H9 (cell line): ENCODE measurements around the gene SLC29A2. TPM values are rescaled to one million over a fixed set of nuclear protein-coding genes. Genes with fewer than 3 reads are reported as not detected.

Experiments used
- DNase-seq: peaks from one replicate; pipeline ENCODE4 v3.0.0-alpha.2; 2017
- H2AFZ ChIP-seq: one replicate; pipeline ENCODE4 v1.6.1; 2013; ENCODE audit warnings: mild to moderate bottlenecking, low read length, control low read depth, moderate library complexity
- H2AK5ac ChIP-seq: 2 replicates; pipeline ENCODE4 v1.6.1; 2013; ENCODE audit warnings: low read length, control low read depth, mixed read lengths; ENCODE audit not compliant: insufficient read length
- H2BK120ac ChIP-seq: one replicate; pipeline ENCODE4 v1.6.1; 2013; ENCODE audit warnings: low read depth, mild to moderate bottlenecking, low read length, control low read depth, inconsistent platforms; ENCODE audit not compliant: poor library complexity, severe bottlenecking
- H2BK12ac ChIP-seq: 2 replicates; pipeline ENCODE4 v1.6.1; 2013; ENCODE audit warnings: low read length, control low read depth, mixed read lengths, low read depth; ENCODE audit not compliant: insufficient read length
- H2BK15ac ChIP-seq: 2 replicates; pipeline ENCODE4 v1.6.1; 2013; ENCODE audit warnings: low read depth, low read length, control low read depth
- H2BK20ac ChIP-seq: one replicate; pipeline ENCODE4 v1.6.1; 2013; ENCODE audit warnings: low read depth, mild to moderate bottlenecking, low read length, control low read depth, inconsistent platforms; ENCODE audit not compliant: poor library complexity, severe bottlenecking
- H2BK5ac ChIP-seq: 2 replicates; pipeline ENCODE4 v1.6.1; 2013; ENCODE audit warnings: low read length, control low read depth, mixed read lengths; ENCODE audit not compliant: insufficient read length
- H3K14ac ChIP-seq: 2 replicates; pipeline ENCODE4 v1.6.1; 2013; ENCODE audit warnings: low read length, control low read depth; ENCODE audit not compliant: insufficient read depth
- H3K18ac ChIP-seq: 2 replicates; pipeline ENCODE4 v1.6.1; 2013; ENCODE audit warnings: low read depth, mild to moderate bottlenecking, mixed read lengths, low read length, control low read depth; ENCODE audit not compliant: insufficient read length
- H3K23ac ChIP-seq: 2 replicates; pipeline ENCODE4 v1.6.1; 2013; ENCODE audit warnings: low read length, control low read depth, mixed read lengths, low read depth; ENCODE audit not compliant: insufficient read length
- H3K23me2 ChIP-seq: 2 replicates; pipeline ENCODE4 v1.6.1; 2013; ENCODE audit warnings: low read depth, mild to moderate bottlenecking, mixed read lengths, low read length, control low read depth; ENCODE audit not compliant: insufficient read length, poor library complexity, severe bottlenecking
- H3K27ac ChIP-seq: 2 replicates; pipeline ENCODE4 v1.5.1; 2013; ENCODE audit warnings: low read length, control low read depth, mixed read lengths, low read depth; ENCODE audit not compliant: insufficient read length
- H3K27me3 ChIP-seq: 2 replicates; pipeline ENCODE4 v1.6.1; 2013; ENCODE audit warnings: low read length, control low read depth, inconsistent platforms; ENCODE audit not compliant: insufficient read depth
- H3K4ac ChIP-seq: 2 replicates; pipeline ENCODE4 v1.6.1; 2013; ENCODE audit warnings: low read depth, mild to moderate bottlenecking, control low read depth, inconsistent platforms, low read length, moderate library complexity
- H3K4me1 ChIP-seq: 2 replicates; pipeline ENCODE4 v1.6.1; 2013; ENCODE audit warnings: low read length, control low read depth, inconsistent platforms; ENCODE audit not compliant: insufficient read depth
- H3K4me2 ChIP-seq: 2 replicates; pipeline ENCODE4 v1.6.1; 2013; ENCODE audit warnings: low read length, control low read depth, mixed read lengths; ENCODE audit not compliant: insufficient read length, insufficient read depth
- H3K56ac ChIP-seq: 2 replicates; pipeline ENCODE4 v1.6.1; 2013; ENCODE audit warnings: low read depth, mild to moderate bottlenecking, mixed read lengths, low read length, control low read depth; ENCODE audit not compliant: insufficient read length
- H3K79me1 ChIP-seq: 2 replicates; pipeline ENCODE4 v1.6.1; 2013; ENCODE audit warnings: low read depth, mild to moderate bottlenecking, moderate library complexity, low read length, control low read depth, inconsistent platforms; ENCODE audit not compliant: insufficient read depth, poor library complexity, severe bottlenecking
- H3K79me2 ChIP-seq: 2 replicates; pipeline ENCODE4 v1.6.1; 2013; ENCODE audit warnings: low read length, control low read depth, inconsistent platforms; ENCODE audit not compliant: insufficient read depth
- H3K9ac ChIP-seq: 2 replicates; pipeline ENCODE4 v1.6.1; 2013; ENCODE audit warnings: low read length, control low read depth, mixed read lengths; ENCODE audit not compliant: insufficient read length; ENCODE audit errors: extremely low read depth
- H3K9me3 ChIP-seq: one replicate; pipeline ENCODE4 v1.6.1; 2013; ENCODE audit warnings: low read depth, low read length, inconsistent platforms; ENCODE audit not compliant: control insufficient read depth
- H3T11ph ChIP-seq: one replicate; pipeline ENCODE4 v1.6.1; 2013; ENCODE audit warnings: mild to moderate bottlenecking, low read length, control low read depth, inconsistent platforms
- H4K20me1 ChIP-seq: one replicate; pipeline ENCODE4 v1.6.1; 2013; ENCODE audit not compliant: control insufficient read depth, insufficient read length, insufficient read depth
- H4K5ac ChIP-seq: 2 replicates; pipeline ENCODE4 v1.6.1; 2013; ENCODE audit warnings: low read depth, mild to moderate bottlenecking, mixed read lengths, low read length, control low read depth; ENCODE audit not compliant: insufficient read length
- H4K8ac ChIP-seq: replicated peaks from 2 replicates; pipeline ENCODE4 v1.6.1; 2013; ENCODE audit warnings: low read length, control low read depth, mixed read lengths, low read depth; ENCODE audit not compliant: insufficient read length
- H4K91ac ChIP-seq: 2 replicates; pipeline ENCODE4 v1.6.1; 2013; ENCODE audit warnings: low read depth, mild to moderate bottlenecking, moderate library complexity, mixed read lengths, low read length, control low read depth; ENCODE audit not compliant: insufficient read length
- H3K27ac Mint-ChIP-seq, 3 experiments: 2 replicates in 2 of 3; 3 replicates in 1 of 3; pipeline ENCODE4 v1.8.0; 2020 to 2021; ENCODE audit warnings: mixed read lengths in 3 of 3, mild to moderate bottlenecking in 1 of 3, moderate library complexity in 1 of 3
- H3K27me3 Mint-ChIP-seq: 2 replicates; pipeline ENCODE4 v1.8.0; 2021; ENCODE audit warnings: low read depth, mild to moderate bottlenecking, moderate library complexity, mixed read lengths
- H3K36me3 Mint-ChIP-seq, 3 experiments: 2 replicates in 2 of 3; 3 replicates in 1 of 3; pipeline ENCODE4 v1.8.0; 2020 to 2021; ENCODE audit warnings: low read depth in 3 of 3, mixed read lengths in 3 of 3; ENCODE audit not compliant: insufficient read depth in 1 of 3
- H3K4me1 Mint-ChIP-seq, 2 experiments: 2 replicates each; pipeline ENCODE4 v1.8.0; 2020; ENCODE audit warnings: mixed read lengths in 2 of 2
- H3K4me3 Mint-ChIP-seq, 2 experiments: 2 replicates in 1 of 2; 3 replicates in 1 of 2; pipeline ENCODE4 v1.8.0; 2020 to 2021; ENCODE audit warnings: mild to moderate bottlenecking in 2 of 2, mixed read lengths in 2 of 2, moderate library complexity in 1 of 2
- H3K9me3 Mint-ChIP-seq, 2 experiments: 2 replicates in 1 of 2; 3 replicates in 1 of 2; pipeline ENCODE4 v1.8.0; 2020; ENCODE audit warnings: mild to moderate bottlenecking in 2 of 2, mixed read lengths in 2 of 2, moderate library complexity in 1 of 2
- WGBS: extraction: QIAGEN DNeasy Blood & Tissue Kit; methylation state at CpG from one replicate; pipeline ENCODE4 v1.1.7; 2013; ENCODE audit warnings: missing lambda C conversion rate, low lambda C conversion rate, mixed read lengths; ENCODE audit not compliant: insufficient read length; ENCODE audit errors: extremely low coverage; 5-methylcytosine and 5-hydroxymethylcytosine counted together
- total RNA-seq: library from RNA; stranded (reverse); gene quantifications from 2 replicates; pipeline ENCODE4 v1.2.1, GENCODE V29; 2021
- TF ChIP-seq, protein P1 (sequence below): fragments of 200-600 bp; sonication (generic); conservative IDR thresholded peaks from 3 replicates; pipeline ENCODE4 v1.8.0; 2021; ENCODE audit warnings: antibody characterized with exemption, mild to moderate bottlenecking

SLC29A2 gene
- total RNA-seq, 1 experiment from 2014 or later = 29.8 TPM

DNA sequence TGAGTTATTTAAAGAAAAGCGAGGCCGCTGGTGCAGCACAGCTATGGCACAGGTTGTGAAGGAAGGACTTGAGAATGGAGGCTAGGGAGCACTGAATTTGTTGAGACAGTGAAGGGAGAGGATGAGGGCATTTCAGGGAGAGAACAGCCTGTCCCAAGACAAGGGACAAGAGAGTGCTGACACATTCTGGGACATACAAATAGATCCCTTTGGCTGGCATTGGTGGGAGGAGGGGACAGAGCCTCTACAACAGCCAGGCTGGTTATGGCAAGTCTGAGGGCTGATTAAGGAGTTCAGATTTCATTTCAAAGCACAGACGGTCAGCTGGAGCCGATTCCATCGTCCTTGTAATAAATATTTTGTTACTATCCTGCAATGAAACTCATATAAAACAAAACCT lies 1.7 kb upstream of the SLC29A2 start:
- Mint-ChIP-seq H3K4me1 (peaks cover 19 to 21% of the 10 kb centered on the region in 2 experiments), H3K27ac (peak overlapping the region in 2 of 3 experiments; percentile 33 to 57; a peak in 1 of 7 replicates)

More for the DNA sequence above, 1.7 kb upstream of the SLC29A2 start:
- no peak overlapping the region for H3K4me2 ChIP-seq
- no peak for DNase-seq
- Mint-ChIP-seq H3K36me3 (peaks cover 18 to 19% (median 19%) of the 10 kb centered on the region in 3 experiments), H3K9me3 (no peaks in the 10 kb centered on the region), H3K27me3 (peaks cover 3% of the 10 kb centered on the region; the same call in 1 of the 2 replicates), H3K4me3 (peak overlapping the region in 1 of 2 experiments; percentile 18; a peak in 2 of 5 replicates)
- no peak overlapping the region for H2AK5ac ChIP-seq
- H3K56ac ChIP-seq = no peak overlapping the region
- H2BK15ac ChIP-seq = no peak overlapping the region
- WGBS = no CpG with 5 or more reads among the region's 5 CpGs
- no peak overlapping the region for H2BK20ac ChIP-seq
- no peak overlapping the region for H3K14ac ChIP-seq
- no peaks in the 10 kb centered on the region for H3K4me1 ChIP-seq
- no peak overlapping the region for H4K5ac ChIP-seq
- no peaks in the 10 kb centered on the region; the same call in 1 of the 2 replicates for H3K79me2 ChIP-seq
- H4K8ac ChIP-seq = no peak overlapping the region
- H2AFZ ChIP-seq = no peak overlapping the region
- H3K23me2 ChIP-seq = peaks cover 5% of the 10 kb centered on the region
- H4K20me1 ChIP-seq = no peaks in the 10 kb centered on the region
- no peak overlapping the region for H4K91ac ChIP-seq
- H3K4ac ChIP-seq = no peak overlapping the region
- no peak overlapping the region for H3K9ac ChIP-seq
- H3K23ac ChIP-seq = no peak overlapping the region
- no peaks in the 10 kb centered on the region for H3K9me3 ChIP-seq
- no peak overlapping the region for H2BK5ac ChIP-seq
- H2BK120ac ChIP-seq = no peak overlapping the region
- H3K79me1 ChIP-seq = no peaks in the 10 kb centered on the region
- no peaks in the 10 kb centered on the region for H3K27me3 ChIP-seq
- TF ChIP-seq, protein P1, sequence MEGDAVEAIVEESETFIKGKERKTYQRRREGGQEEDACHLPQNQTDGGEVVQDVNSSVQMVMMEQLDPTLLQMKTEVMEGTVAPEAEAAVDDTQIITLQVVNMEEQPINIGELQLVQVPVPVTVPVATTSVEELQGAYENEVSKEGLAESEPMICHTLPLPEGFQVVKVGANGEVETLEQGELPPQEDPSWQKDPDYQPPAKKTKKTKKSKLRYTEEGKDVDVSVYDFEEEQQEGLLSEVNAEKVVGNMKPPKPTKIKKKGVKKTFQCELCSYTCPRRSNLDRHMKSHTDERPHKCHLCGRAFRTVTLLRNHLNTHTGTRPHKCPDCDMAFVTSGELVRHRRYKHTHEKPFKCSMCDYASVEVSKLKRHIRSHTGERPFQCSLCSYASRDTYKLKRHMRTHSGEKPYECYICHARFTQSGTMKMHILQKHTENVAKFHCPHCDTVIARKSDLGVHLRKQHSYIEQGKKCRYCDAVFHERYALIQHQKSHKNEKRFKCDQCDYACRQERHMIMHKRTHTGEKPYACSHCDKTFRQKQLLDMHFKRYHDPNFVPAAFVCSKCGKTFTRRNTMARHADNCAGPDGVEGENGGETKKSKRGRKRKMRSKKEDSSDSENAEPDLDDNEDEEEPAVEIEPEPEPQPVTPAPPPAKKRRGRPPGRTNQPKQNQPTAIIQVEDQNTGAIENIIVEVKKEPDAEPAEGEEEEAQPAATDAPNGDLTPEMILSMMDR = no peak
- no peak overlapping the region for H3K27ac ChIP-seq
- H3K18ac ChIP-seq = no peak overlapping the region
- H3T11ph ChIP-seq = no peak overlapping the region
- no peak overlapping the region for H2BK12ac ChIP-seq
